Measurements from ENCODE around the gene TAS1R2.

The TAS1R2 gene

GRCh38 chr1:18803151-18803791 lies 56.2 kb downstream of the TAS1R2 start:
- DNase-seq (ENCODE audit: low read depth in 3 of 3, low spot score in 1 of 3) = no peak

- DNase-seq (ENCODE audit: low read depth in 3 of 3, low spot score in 1 of 3) = no peak
These were observed 57.2 kb downstream of the TAS1R2 start for GRCh38 chr1:18802231-18802630.

DNA sequence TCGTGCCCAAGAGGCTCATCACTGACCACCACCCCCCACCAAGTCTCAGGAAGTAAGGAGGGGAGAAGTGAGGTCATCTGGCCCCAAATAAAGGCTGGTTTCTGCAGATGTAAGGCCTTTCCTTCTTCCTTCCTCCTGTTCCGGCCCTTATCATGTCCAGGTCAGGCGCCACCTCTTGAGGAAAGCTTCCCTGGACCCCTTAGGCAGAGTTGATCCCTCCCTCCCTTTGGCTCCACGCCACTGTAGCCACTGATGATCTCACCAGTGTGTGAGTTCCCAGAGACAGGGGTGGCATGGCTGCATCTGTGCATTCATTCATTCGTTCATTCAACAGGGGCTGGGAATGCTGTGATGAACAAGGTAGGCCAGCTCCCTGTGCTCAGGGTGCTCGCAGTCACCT lies 59.2 kb downstream of the TAS1R2 start:
- DNase-seq (ENCODE audit: low read depth in 3 of 3, low spot score in 1 of 3) = no peak

DNA sequence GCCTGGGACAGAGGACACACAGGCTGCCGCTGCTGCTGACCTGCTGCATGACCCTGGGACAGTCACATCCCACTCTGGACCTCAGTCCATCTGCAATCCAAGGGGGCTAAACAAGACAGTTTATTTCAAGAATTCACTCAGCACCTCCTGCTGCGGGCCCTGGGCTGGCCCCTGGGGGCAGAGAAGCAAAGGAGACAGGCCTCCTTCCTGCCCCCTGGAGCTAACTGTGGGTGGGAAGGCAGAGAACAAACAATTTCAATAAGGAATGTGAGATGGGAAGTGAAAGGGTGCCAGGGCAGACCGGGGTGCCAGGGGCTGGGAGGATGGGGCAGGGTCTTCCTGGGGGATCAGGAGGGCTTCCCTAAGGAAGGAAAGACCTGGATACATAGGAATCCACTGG lies 60.0 kb downstream of the TAS1R2 start:
- DNase-seq (ENCODE audit: low read depth in 3 of 3, low spot score in 1 of 3) = no peak

- DNase-seq (ENCODE audit: low read depth in 3 of 3, low spot score in 1 of 3) = no peak
These were observed 60.5 kb downstream of the TAS1R2 start for GRCh38 chr1:18798946-18799345.

DNA sequence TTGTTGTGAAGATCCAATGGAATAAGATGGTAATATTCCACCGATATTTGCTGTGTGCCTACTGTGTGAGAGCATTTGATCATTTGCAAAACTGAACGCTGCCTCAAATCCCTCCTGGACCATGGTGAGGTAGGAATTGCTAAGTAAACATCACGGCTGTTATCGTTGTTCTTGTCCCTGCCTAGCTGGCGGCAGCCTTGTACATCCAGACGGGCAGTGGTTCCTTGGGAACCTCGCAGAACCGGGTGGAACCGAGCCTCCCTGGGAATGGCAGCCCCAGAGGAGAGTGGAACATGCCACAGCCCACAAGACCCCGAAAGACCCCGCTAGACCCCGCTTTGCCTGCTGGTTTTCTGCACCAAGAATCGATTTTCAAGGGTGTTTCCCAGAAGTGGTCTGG lies 60.9 kb downstream of the TAS1R2 start:
- DNase-seq (ENCODE audit: low read depth in 3 of 3, low spot score in 1 of 3) = no peak

DNA sequence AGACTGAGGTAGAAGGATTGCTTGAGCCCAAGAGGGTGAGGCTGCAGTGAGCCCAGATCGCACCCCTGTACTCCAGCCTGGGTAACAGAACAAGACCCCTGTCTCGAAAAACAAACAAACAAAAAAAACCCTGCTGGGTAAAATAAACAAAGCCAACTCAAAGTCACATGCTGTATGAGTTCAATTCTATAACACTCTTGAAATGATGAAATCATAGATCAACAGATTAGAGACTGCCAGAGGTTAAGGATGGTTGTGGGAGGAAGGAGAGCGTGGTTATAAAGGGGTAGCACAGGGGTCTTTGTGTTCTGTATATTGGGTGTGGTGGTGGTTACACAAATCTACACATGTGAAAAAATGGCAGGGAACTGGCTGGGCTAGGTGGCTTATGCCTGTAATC lies 62.5 kb downstream of the TAS1R2 start:
- DNase-seq (ENCODE audit: low read depth in 3 of 3, low spot score in 1 of 3) = no peak

DNA sequence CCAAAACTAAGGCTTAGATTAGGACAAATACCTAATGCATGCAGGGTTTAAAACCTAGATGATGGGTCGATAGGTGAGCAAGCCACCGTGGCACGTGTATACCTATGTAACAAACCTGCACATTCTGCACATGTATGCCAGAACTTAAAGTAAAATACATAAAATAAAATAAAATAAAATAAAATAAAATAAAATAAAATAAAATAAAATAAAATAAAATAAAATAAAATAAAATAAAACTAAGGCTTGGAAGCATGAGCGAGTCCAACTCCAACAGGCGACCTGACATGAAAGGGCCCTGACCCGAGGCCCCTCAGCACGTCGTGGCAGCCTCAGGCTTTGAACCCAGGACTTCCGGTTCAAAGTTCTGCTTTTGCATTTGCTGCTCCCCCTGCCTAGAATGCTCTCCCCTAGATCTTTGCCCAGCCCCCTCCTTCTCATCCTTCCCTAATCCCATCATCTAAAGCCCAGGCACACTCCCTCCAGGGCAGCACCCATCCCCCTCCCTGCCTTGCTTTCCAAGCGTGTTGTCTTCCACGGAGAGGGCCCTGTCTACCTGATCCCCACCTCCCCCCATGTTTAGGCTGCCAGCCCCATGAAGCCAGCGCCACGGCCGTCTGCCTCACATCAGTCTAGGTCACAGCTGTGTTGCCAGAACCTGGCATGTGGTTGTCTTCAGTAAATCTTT lies 64.3 kb downstream of the TAS1R2 start:
- no peak for DNase-seq (ENCODE audit: low read depth in 3 of 3, low spot score in 1 of 3)

GRCh38 chr1:18794561-18794960 lies 64.9 kb downstream of the TAS1R2 start:
- no peak for DNase-seq (ENCODE audit: low read depth in 3 of 3, low spot score in 1 of 3)

DNA sequence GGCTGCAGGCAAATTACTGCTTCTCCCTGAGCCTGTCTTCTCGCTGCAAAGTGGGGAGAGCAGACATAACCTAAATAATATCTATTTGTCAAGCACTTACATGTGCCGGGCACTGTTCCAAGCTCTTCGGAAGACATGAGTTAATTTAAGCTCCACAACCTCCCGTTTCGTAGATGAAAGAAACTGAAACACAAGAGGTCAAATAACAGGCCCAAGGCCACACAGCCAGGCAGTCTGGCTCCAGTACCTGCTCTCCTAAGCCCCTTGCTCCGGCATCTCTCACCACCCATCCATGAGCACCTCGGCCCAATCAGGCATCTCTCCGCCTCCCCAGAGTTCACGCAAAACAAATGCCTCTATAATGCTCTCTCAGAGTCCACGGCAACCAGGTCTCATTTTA lies 65.4 kb downstream of the TAS1R2 start:
- DNase-seq (ENCODE audit: low read depth in 3 of 3, low spot score in 1 of 3) = no peak

GRCh38 chr1:18793164-18793563 lies 66.3 kb downstream of the TAS1R2 start:
- DNase-seq (ENCODE audit: low read depth in 3 of 3, low spot score in 1 of 3) = no peak

DNA sequence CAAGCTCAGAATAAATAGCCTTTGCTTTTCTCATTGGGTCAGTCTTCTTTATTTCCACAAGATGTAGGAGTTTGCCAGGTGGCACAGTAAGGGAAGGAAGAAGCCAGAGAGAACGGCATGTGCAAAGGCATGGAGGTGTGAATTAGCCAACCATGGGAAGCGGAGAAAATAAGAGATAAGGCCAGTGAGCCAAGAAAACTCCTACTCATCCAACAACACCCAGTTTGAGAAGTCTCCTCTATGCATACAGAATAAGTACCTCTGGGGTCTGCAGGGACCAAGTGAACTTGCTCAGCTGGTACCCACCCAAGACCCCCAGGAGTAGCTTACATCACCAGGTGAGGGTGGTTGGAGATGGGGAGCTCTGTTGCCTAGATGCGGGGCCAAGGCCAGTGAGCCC lies 66.7 kb downstream of the TAS1R2 start:
- no peak for DNase-seq (ENCODE audit: low read depth in 3 of 3, low spot score in 1 of 3)

Data from stimulated activated CD4-positive, alpha-beta T cell treated with anti-CD3 and anti-CD28 coated beads, TNF-alpha, amount 100 ng/mL, for 1 hour (primary cell).